Inflammatory macrophage treated with lipopolysaccharide for 1 hour (primary cell): Measurements from ENCODE around the gene IL22.

Experiments used
- DNase-seq, 2 donors: peaks; one replicate each; pipeline ENCODE4 v3.0.0-alpha.2; 2020 to 2022

IL22 gene

GRCh38 chr12:68253504-68253903, at the start of gene IL22:
Gene IL22, minus strand, starts transcription at chr12:68253604. Its CDS starts 156 bp downstream, at chr12:68253448.
- no peak for DNase-seq

GRCh38 chr12:68297929-68298328, 44.5 kb upstream of the IL22 start:
- no peak for DNase-seq

- DNase-seq, result no peak
Measured at GRCh38 chr12:68294251-68294650, 40.8 kb upstream of the IL22 start.

GRCh38 chr12:68293347-68293746, 39.9 kb upstream of the IL22 start:
- DNase-seq, result no peak

- DNase-seq, result no peak
Measured at GRCh38 chr12:68292151-68292943, 38.9 kb upstream of the IL22 start.

GRCh38 chr12:68291396-68292036, 38.1 kb upstream of the IL22 start:
- no peak for DNase-seq

GRCh38 chr12:68290126-68290525, 36.7 kb upstream of the IL22 start:
- no peak for DNase-seq

GRCh38 chr12:68287106-68287505, 33.7 kb upstream of the IL22 start:
- no peak for DNase-seq

- DNase-seq, result no peak
Measured at GRCh38 chr12:68286396-68286795, 33.0 kb upstream of the IL22 start.

GRCh38 chr12:68285541-68285940, 32.1 kb upstream of the IL22 start:
- no peak for DNase-seq

GRCh38 chr12:68281322-68282077, 28.1 kb upstream of the IL22 start:
- DNase-seq, result no peak

- no peak for DNase-seq
Measured at GRCh38 chr12:68280240-68280639, 26.8 kb upstream of the IL22 start.

- DNase-seq, result no peak
Measured at GRCh38 chr12:68279227-68280054, 26.0 kb upstream of the IL22 start.

- DNase-seq, result no peak
Measured at GRCh38 chr12:68276402-68276930, 23.1 kb upstream of the IL22 start.

GRCh38 chr12:68272732-68273131, 19.3 kb upstream of the IL22 start:
- DNase-seq, result no peak

GRCh38 chr12:68271346-68271745, 17.9 kb upstream of the IL22 start:
- DNase-seq, result no peak

GRCh38 chr12:68270358-68270757, 17.0 kb upstream of the IL22 start:
- no peak for DNase-seq

- no peak for DNase-seq
Measured at GRCh38 chr12:68269779-68270178, 16.4 kb upstream of the IL22 start.

GRCh38 chr12:68268967-68269366, 15.6 kb upstream of the IL22 start:
- DNase-seq, result no peak

- peak; percentile 55 to 85 for DNase-seq
Measured at GRCh38 chr12:68267892-68268396, 14.5 kb upstream of the IL22 start.

- DNase-seq, result no peak
Measured at GRCh38 chr12:68264857-68265256, 11.5 kb upstream of the IL22 start.

GRCh38 chr12:68264158-68264855, 10.9 kb upstream of the IL22 start:
- peak; percentile 65 to 66 for DNase-seq
